Measurements from ENCODE around the gene XRCC6. TPM values are rescaled to one million over a fixed set of nuclear protein-coding genes. Genes with fewer than 3 reads are reported as not detected.
A peak's percentile ranks its signal among the peaks of the same experiment; 100 is the strongest.

Gene XRCC6
- total and polyA plus RNA-seq, 2 of the 13 experiments (the other 11 are each of a cell fraction or from before 2014, with no cell fraction given), result 124 to 625 TPM

- TF ChIP-seq ZBTB26 (CRISPR knock-in tag; IDR thresholded peaks at IDR 0.05; ENCODE audit: borderline replicate concordance), result no peak
- TF ChIP-seq BCL6 (CRISPR knock-in tag; IDR thresholded peaks at IDR 0.05), result no peak
- no peak for TF ChIP-seq TEF (CRISPR knock-in tag; IDR thresholded peaks at IDR 0.05)
- no peak for TF ChIP-seq ZNF652 (CRISPR knock-in tag; IDR thresholded peaks at IDR 0.05; ENCODE audit: borderline replicate concordance, low read depth)
- TF ChIP-seq NCOA1 (CRISPR knock-in tag; IDR thresholded peaks at IDR 0.05), result no peak
- TF ChIP-seq ISX (CRISPR knock-in tag; conservative IDR thresholded peaks at IDR 0.05), result no peak
- no peak for TF ChIP-seq PLRG1 (conservative IDR thresholded peaks at IDR 0.05)
- peak; percentile 45; the same call in 1 of the 2 replicates for TF ChIP-seq ZBTB7B (CRISPR knock-in tag; IDR thresholded peaks at IDR 0.05)
- peak; percentile 71; the same call in 1 of the 2 replicates for TF ChIP-seq POLR2AphosphoS2 (IDR thresholded peaks at IDR 0.05; ENCODE audit: low read depth, low read length)
- peak; percentile 81; the same call in 1 of the 2 replicates for TF ChIP-seq PCBP1 (IDR thresholded peaks at IDR 0.05; ENCODE audit: borderline replicate concordance, low read depth, low read length)
- no peak for TF ChIP-seq ZNF10 (CRISPR knock-in tag; IDR thresholded peaks at IDR 0.05; ENCODE audit: borderline replicate concordance, low read depth)
- peak; percentile 16; the same call in 1 of the 2 replicates for TF ChIP-seq ZNF788 (CRISPR knock-in tag; IDR thresholded peaks at IDR 0.05; ENCODE audit: borderline replicate concordance)
- TF ChIP-seq RERE (CRISPR knock-in tag; IDR thresholded peaks at IDR 0.05; ENCODE audit: low read depth), result no peak
- peak; percentile 76; the same call in 1 of the 2 replicates for TF ChIP-seq TFDP1 (CRISPR knock-in tag; IDR thresholded peaks at IDR 0.05; ENCODE audit: borderline replicate concordance)
- TF ChIP-seq REST (IDR thresholded peaks at IDR 0.05; ENCODE audit: borderline replicate concordance in 1 of 2, low read depth in 1 of 2, low read length in 2 of 2), result peak in 1 of 2 experiments; percentile 8; a peak in 1 of 4 replicates
- TF ChIP-seq ZFYVE20 (CRISPR knock-in tag; IDR thresholded peaks at IDR 0.05; ENCODE audit: borderline replicate concordance, low read depth), result no peak
Observed at GRCh38 chr22:41589391-41590241, 31.5 kb upstream of the XRCC6 start, which contains the start of gene PMM1 (continued).
